A549 (cell line): ENCODE data around the gene PITPNM3.

Experiments used
- CTCF ChIP-seq: fragments of >200 bp; sonication (Bioruptor Twin); formaldehyde crosslinking; IDR thresholded peaks from 3 replicates; pipeline ENCODE4 v1.5.1; 2016
- EP300 ChIP-seq, 2 experiments: fragments of >200 bp; sonication (Bioruptor Twin); formaldehyde crosslinking; IDR thresholded peaks; 2 replicates in 1 of 2; 3 replicates in 1 of 2; pipeline ENCODE4 v1.6.1; 2016 to 2017
- ESRRA ChIP-seq: fragments of 150-350 bp; IDR thresholded peaks from 2 replicates; pipeline ENCODE4 v1.6.1; 2014; ENCODE audit warnings: mild to moderate bottlenecking, low read length, borderline replicate concordance
- MAX ChIP-seq: IDR thresholded peaks from 2 replicates; pipeline ENCODE4 v1.6.1; 2012
- RAD21 ChIP-seq, 2 experiments: fragments of >200 bp in 1 of 2; sonication (Bioruptor Twin) in 1 of 2; formaldehyde crosslinking in 1 of 2; IDR thresholded peaks in 1 of 2; conservative IDR thresholded peaks in 1 of 2; 2 replicates in 1 of 2; 3 replicates in 1 of 2; pipeline ENCODE4 v1.6.1; 2012 to 2018; ENCODE audit warnings: inconsistent platforms in 1 of 2
- REST ChIP-seq: fragments of 200-600 bp; sonication (generic); IDR thresholded peaks from 2 replicates; pipeline ENCODE4 v1.6.1; 2016; ENCODE audit warnings: antibody characterized with exemption, mild to moderate bottlenecking, moderate library complexity
- RFX5 ChIP-seq: fragments of 450-650 bp; IDR thresholded peaks from 2 replicates; pipeline ENCODE4 v1.7.1; 2014; ENCODE audit warnings: antibody characterized with exemption, mild to moderate bottlenecking, moderate library complexity
- TP53 ChIP-seq: fragments of 250-450 bp; sonication (Bioruptor Pico); IDR thresholded peaks from 2 replicates; pipeline ENCODE4 v1.5.0; 2021; ENCODE audit warnings: mild to moderate bottlenecking, moderate library complexity
- ZFP36 ChIP-seq: fragments of 450-650 bp; IDR thresholded peaks from 2 replicates; pipeline ENCODE4 v1.6.1; 2014; ENCODE audit warnings: borderline replicate concordance; ENCODE audit not compliant: partially characterized antibody

- TF ChIP-seq ZFP36 (no peak), TP53 (CRISPR knock-in tag) (no peak), EP300 (IDR thresholded peaks at IDR 0.05) (no peak), CTCF (no peak), RFX5 (no peak), REST (no peak), RAD21 (conservative IDR thresholded peaks at IDR 0.05 in 1 of 2, IDR thresholded peaks at IDR 0.05 in 1 of 2) (no peak), MAX (no peak), ESRRA (no peak)
Observed at GRCh38 chr17:6470146-6470718, 86.1 kb downstream of the PITPNM3 start.
